CD14-positive monocyte (primary cell): ENCODE measurements around the gene TLK2. TPM values are rescaled to one million over a fixed set of nuclear protein-coding genes. Genes with fewer than 3 reads are reported as not detected.

Source experiments
- DNase-seq, 3 donors: peaks; one replicate each; pipeline ENCODE4 v3.0.0-alpha.2; 2011 to 2022
- H2AFZ ChIP-seq: 2 replicates; pipeline ENCODE4 v1.6.0; 2012; ENCODE audit warnings: mild to moderate bottlenecking, low read depth, low read length, inconsistent platforms; ENCODE audit not compliant: insufficient read depth, poor library complexity, severe bottlenecking
- H3K27ac ChIP-seq, 2 donors: 1 replicate in 1 of 2; 2 replicates in 1 of 2; pipeline ENCODE4 v1.5.1; 2012 to 2013; ENCODE audit warnings: low read length in 2 of 2, control low read depth in 1 of 2, inconsistent platforms in 1 of 2, low read depth in 1 of 2, mild to moderate bottlenecking in 1 of 2
- H3K27me3 ChIP-seq, 2 donors: one replicate each; pipeline versions ENCODE4 v1.6.0 to v1.6.1; 2011 to 2013; ENCODE audit warnings: low read length in 2 of 2; ENCODE audit not compliant: control insufficient read depth in 2 of 2, insufficient read depth in 2 of 2
- H3K36me3 ChIP-seq, 2 donors: replicated peaks in 1 of 2; 1 replicate in 1 of 2; 2 replicates in 1 of 2; pipeline versions ENCODE4 v1.5.1 to v1.6.1; 2012 to 2013; ENCODE audit warnings: low read length in 2 of 2, control low read depth in 1 of 2, inconsistent platforms in 1 of 2, mild to moderate bottlenecking in 1 of 2; ENCODE audit not compliant: insufficient read depth in 2 of 2, control insufficient read depth in 1 of 2
- H3K4me1 ChIP-seq, 2 donors: 1 replicate in 1 of 2; 2 replicates in 1 of 2; pipeline versions ENCODE4 v1.5.1 to v1.6.1; 2012 to 2013; ENCODE audit warnings: low read length in 2 of 2, control low read depth in 1 of 2, inconsistent platforms in 1 of 2, mild to moderate bottlenecking in 1 of 2, moderate library complexity in 1 of 2; ENCODE audit not compliant: insufficient read depth in 2 of 2, control insufficient read depth in 1 of 2
- H3K4me2 ChIP-seq: replicated peaks from 2 replicates; pipeline ENCODE3; 2012; ENCODE audit warnings: low read length, moderate library complexity, mild to moderate bottlenecking; ENCODE audit not compliant: poor library complexity, severe bottlenecking; ENCODE audit errors: extremely low read depth
- H3K4me3 ChIP-seq, 3 experiments: fragments of 200-600 bp in 1 of 3; sonication (generic) in 1 of 3; replicated peaks in 1 of 3; 1 replicate in 2 of 3; 2 replicates in 1 of 3; pipeline ENCODE4 v1.5.1; 2011 to 2013; ENCODE audit warnings: low read length in 3 of 3, mild to moderate bottlenecking in 3 of 3, control low read depth in 2 of 3, low read depth in 2 of 3, inconsistent platforms in 1 of 3, moderate library complexity in 1 of 3
- H3K79me2 ChIP-seq: 2 replicates; pipeline ENCODE4 v1.6.0; 2012; ENCODE audit warnings: mild to moderate bottlenecking, control low read depth, inconsistent platforms, low read length, moderate library complexity; ENCODE audit not compliant: insufficient read depth
- H3K9ac ChIP-seq: 2 replicates; pipeline ENCODE4 v1.6.0; 2017; ENCODE audit warnings: low read length, mild to moderate bottlenecking; ENCODE audit not compliant: insufficient read depth, poor library complexity, severe bottlenecking
- H3K9me3 ChIP-seq, 2 donors: replicated peaks in 1 of 2; 1 replicate in 1 of 2; 2 replicates in 1 of 2; pipeline versions ENCODE4 v1.5.1 to v1.6.1; 2012 to 2013; ENCODE audit warnings: low read length in 2 of 2, control low read depth in 1 of 2; ENCODE audit not compliant: control insufficient read depth in 1 of 2, insufficient read depth in 1 of 2
- H4K20me1 ChIP-seq: 2 replicates; pipeline ENCODE4 v1.6.0; 2012; ENCODE audit warnings: mild to moderate bottlenecking, low read length, control low read depth, moderate library complexity; ENCODE audit not compliant: insufficient read depth
- H3K27ac Mint-ChIP-seq, 7 donors: one replicate each; pipeline ENCODE4 v1.8.0; 2020; ENCODE audit warnings: mild to moderate bottlenecking in 7 of 7, mixed read lengths in 7 of 7, moderate library complexity in 6 of 7, inconsistent platforms in 2 of 7
- H3K27me3 Mint-ChIP-seq, 3 donors: one replicate each; pipeline ENCODE4 v1.8.0; 2021 to 2022; ENCODE audit warnings: low read depth in 3 of 3, mild to moderate bottlenecking in 3 of 3, mixed read lengths in 3 of 3, moderate library complexity in 3 of 3, inconsistent platforms in 1 of 3
- H3K36me3 Mint-ChIP-seq, 2 donors: one replicate each; pipeline ENCODE4 v1.8.0; 2020; ENCODE audit warnings: mixed read lengths in 2 of 2, inconsistent platforms in 1 of 2, mild to moderate bottlenecking in 1 of 2
- H3K4me1 Mint-ChIP-seq: one replicate; pipeline ENCODE4 v1.8.0; 2020; ENCODE audit warnings: mild to moderate bottlenecking, mixed read lengths
- H3K4me3 Mint-ChIP-seq, 2 donors: one replicate each; pipeline ENCODE4 v1.8.0; 2020; ENCODE audit warnings: mild to moderate bottlenecking in 2 of 2, mixed read lengths in 2 of 2, moderate library complexity in 1 of 2
- H3K9me3 Mint-ChIP-seq, 7 donors: one replicate each; pipeline ENCODE4 v1.8.0; 2020 to 2022; ENCODE audit warnings: mixed read lengths in 7 of 7, mild to moderate bottlenecking in 6 of 7, moderate library complexity in 6 of 7, inconsistent platforms in 2 of 7
- CTCF ChIP-seq: fragments of 200-600 bp; IDR thresholded peaks from one replicate; pipeline ENCODE4 v1.8.0; 2022; ENCODE audit warnings: antibody characterized with exemption, mild to moderate bottlenecking
- WGBS: methylation state at CpG from one replicate; pipeline ENCODE4 v1.1.5; 2013; ENCODE audit warnings: missing lambda C conversion rate; ENCODE audit not compliant: insufficient coverage; 5-methylcytosine and 5-hydroxymethylcytosine counted together
- intact Hi-C, 2 donors: fragments of 100-400 bp; cut with micrococcal nuclease; formaldehyde crosslinking; loops; one replicate each; pipeline versions ENCODE4 v1.15.0 to v1.15.1; 2023
- polyA plus RNA-seq, 3 donors: library from polyadenylated mRNA; depleted of rRNA in 1 of 3; unstranded in 2 of 3; stranded (reverse) in 1 of 3; fragments of 300-500 nt in 2 of 3; fragments of >200 nt in 1 of 3; fragmentation: Illumina TruSeq in 2 of 3; gene quantifications; 1 replicate in 2 of 3; 2 replicates in 1 of 3; pipeline ENCODE4 v1.2.3, GENCODE V29; 2012 to 2021

Gene TLK2
- polyA plus RNA-seq, 3 donors: 4.0 to 28.2 (median 4.3) TPM

DNA sequence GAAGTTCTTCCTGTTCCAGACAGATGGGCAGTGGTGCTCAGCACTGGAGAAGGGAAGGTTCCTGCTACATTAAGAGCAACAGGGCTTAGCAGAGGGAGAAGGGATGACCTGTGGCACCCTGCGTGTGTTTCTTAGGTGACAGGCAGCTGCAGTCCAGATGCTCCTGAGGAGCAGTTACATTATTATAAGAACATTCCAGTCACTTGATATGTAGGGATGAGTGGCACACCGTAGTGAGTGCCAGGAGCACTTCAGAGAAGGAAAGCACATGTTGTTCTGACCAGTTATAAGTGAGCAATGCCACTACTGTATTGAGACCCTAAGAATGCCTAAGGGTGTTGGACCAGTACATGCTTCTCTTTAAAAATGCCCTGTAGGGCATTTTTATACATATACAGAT is 108.9 kb downstream of the TLK2 start:
- H3K27ac Mint-ChIP-seq: peak overlapping the region in 2 of 7 donors; percentile 14 to 50
- H3K9me3 ChIP-seq: no peaks in the 10 kb centered on the region
- no peak overlapping the region for H2AFZ ChIP-seq
- no peak overlapping the region for H3K4me3 ChIP-seq
- no peak overlapping the region for H3K9ac ChIP-seq
- no peaks in the 10 kb centered on the region for H3K27me3 ChIP-seq
- no peaks in the 10 kb centered on the region for H3K4me1 Mint-ChIP-seq
- no peaks in the 10 kb centered on the region for H3K9me3 Mint-ChIP-seq
- H3K27me3 Mint-ChIP-seq: peaks cover 0 to 2% (median 0%) of the 10 kb centered on the region in 3 donors
- H3K4me3 Mint-ChIP-seq: no peak overlapping the region
- no CpG with 5 or more reads among the region's 2 CpGs for WGBS
- no peaks in the 10 kb centered on the region for H3K79me2 ChIP-seq
- H4K20me1 ChIP-seq: no peaks in the 10 kb centered on the region
- H3K36me3 ChIP-seq: peaks cover 74 to 92% of the 10 kb centered on the region in 2 donors
- intact Hi-C loops: no loop called here
- H3K27ac ChIP-seq: no peak overlapping the region
- no peaks in the 10 kb centered on the region for H3K4me1 ChIP-seq
- TF ChIP-seq CTCF: no peak
- H3K36me3 Mint-ChIP-seq: peaks cover 62 to 86% of the 10 kb centered on the region in 2 donors
- DNase-seq: no peak
- H3K4me2 ChIP-seq: no peak overlapping the region

- Histone ChIP-seq H3K4me2 (no peak overlapping the region), H2AFZ (no peak overlapping the region), H3K9ac (no peak overlapping the region), H3K27me3 (no peaks in the 10 kb centered on the region), H3K9me3 (no peaks in the 10 kb centered on the region), H3K36me3 (peaks cover 72 to 92% of the 10 kb centered on the region in 2 donors), H3K79me2 (no peaks in the 10 kb centered on the region), H3K4me1 (no peaks in the 10 kb centered on the region), H4K20me1 (no peaks in the 10 kb centered on the region), H3K27ac (no peak overlapping the region), H3K4me3 (no peak overlapping the region)
- Mint-ChIP-seq H3K4me1 (no peaks in the 10 kb centered on the region), H3K27ac (peak overlapping the region in 2 of 7 donors; percentile 37 to 58), H3K36me3 (peaks cover 62 to 86% of the 10 kb centered on the region in 2 donors), H3K4me3 (no peak overlapping the region), H3K27me3 (peaks cover 0 to 2% (median 0%) of the 10 kb centered on the region in 3 donors), H3K9me3 (peaks cover 0 to 2% (median 0%) of the 10 kb centered on the region in 7 donors)
- no peak for TF ChIP-seq CTCF
- intact Hi-C loops: no loop called here
- no peak for DNase-seq
- 100% methylated on average over 2 of the region's 7 CpGs for WGBS
Measured at GRCh38 chr17:62588109-62588508, 109.5 kb downstream of the TLK2 start.
